Endothelial cell of umbilical vein (primary cell): ENCODE measurements around the gene JARID2.

Source experiments
- CTCF ChIP-seq, 2 donors: IDR thresholded peaks; 1 replicate in 1 of 2; 2 replicates in 1 of 2; pipeline ENCODE4 v1.5.1; 2011; ENCODE audit warnings: low read length in 2 of 2, mild to moderate bottlenecking in 2 of 2, moderate library complexity in 2 of 2, control low read depth in 1 of 2, inconsistent platforms in 1 of 2, low read depth in 1 of 2; ENCODE audit not compliant: insufficient read depth in 1 of 2; ENCODE audit errors: extremely low read depth in 1 of 2
- JUN ChIP-seq: IDR thresholded peaks from 2 replicates; pipeline ENCODE4 v1.6.1; 2011; ENCODE audit warnings: borderline replicate concordance, low read depth; ENCODE audit not compliant: insufficient read length, insufficient read depth
- POLR2A ChIP-seq: IDR thresholded peaks from 2 replicates; pipeline ENCODE4 v1.6.1; 2012; ENCODE audit warnings: low read depth, mild to moderate bottlenecking, control low read depth, low read length
- TF ChIP-seq, protein P1 (sequence below): IDR thresholded peaks from 2 replicates; pipeline ENCODE4 v1.6.1; 2011; ENCODE audit not compliant: insufficient read depth, insufficient read length

- TF ChIP-seq POLR2A (no peak), CTCF (IDR thresholded peaks at IDR 0.05; ENCODE audit: extremely low read depth in 1 of 2, insufficient read depth in 1 of 2, low read depth in 1 of 2, low read length in 2 of 2) (no peak), JUN (no peak)
- TF ChIP-seq, protein P1, sequence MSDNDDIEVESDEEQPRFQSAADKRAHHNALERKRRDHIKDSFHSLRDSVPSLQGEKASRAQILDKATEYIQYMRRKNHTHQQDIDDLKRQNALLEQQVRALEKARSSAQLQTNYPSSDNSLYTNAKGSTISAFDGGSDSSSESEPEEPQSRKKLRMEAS: no peak
Observed at GRCh38 chr6:15395087-15395486, 149.2 kb downstream of the JARID2 start.
